Fibroblast of the aortic adventitia (primary cell): ENCODE data around the gene ANAPC10. TPM values are rescaled to one million over a fixed set of nuclear protein-coding genes. Genes with fewer than 3 reads are reported as not detected.

Source experiments
- DNase-seq: peaks from one replicate; pipeline ENCODE4 v3.0.0-alpha.2; 2010; ENCODE audit warnings: low read depth
- H3K4me3 ChIP-seq: 2 replicates; pipeline ENCODE4 v1.5.1; 2011; ENCODE audit warnings: low read depth, mild to moderate bottlenecking, control low read depth, low read length, moderate library complexity
- total RNA-seq: library from RNA; depleted of rRNA; stranded (reverse); fragments of >200 nt; gene quantifications from 2 replicates; pipeline ENCODE4 v1.2.3, GENCODE V29; 2012; ENCODE audit warnings: low replicate concordance
- TF ChIP-seq, protein P1 (sequence below): IDR thresholded peaks from 2 replicates; pipeline ENCODE4 v1.5.1; 2011; ENCODE audit warnings: mild to moderate bottlenecking, low read length, control low read depth, inconsistent platforms; ENCODE audit not compliant: insufficient read depth

The ANAPC10 gene
- total RNA-seq, 1 donor, result 33.0 TPM

- H3K4me3 ChIP-seq, result no peak overlapping the region
- TF ChIP-seq, protein P1, sequence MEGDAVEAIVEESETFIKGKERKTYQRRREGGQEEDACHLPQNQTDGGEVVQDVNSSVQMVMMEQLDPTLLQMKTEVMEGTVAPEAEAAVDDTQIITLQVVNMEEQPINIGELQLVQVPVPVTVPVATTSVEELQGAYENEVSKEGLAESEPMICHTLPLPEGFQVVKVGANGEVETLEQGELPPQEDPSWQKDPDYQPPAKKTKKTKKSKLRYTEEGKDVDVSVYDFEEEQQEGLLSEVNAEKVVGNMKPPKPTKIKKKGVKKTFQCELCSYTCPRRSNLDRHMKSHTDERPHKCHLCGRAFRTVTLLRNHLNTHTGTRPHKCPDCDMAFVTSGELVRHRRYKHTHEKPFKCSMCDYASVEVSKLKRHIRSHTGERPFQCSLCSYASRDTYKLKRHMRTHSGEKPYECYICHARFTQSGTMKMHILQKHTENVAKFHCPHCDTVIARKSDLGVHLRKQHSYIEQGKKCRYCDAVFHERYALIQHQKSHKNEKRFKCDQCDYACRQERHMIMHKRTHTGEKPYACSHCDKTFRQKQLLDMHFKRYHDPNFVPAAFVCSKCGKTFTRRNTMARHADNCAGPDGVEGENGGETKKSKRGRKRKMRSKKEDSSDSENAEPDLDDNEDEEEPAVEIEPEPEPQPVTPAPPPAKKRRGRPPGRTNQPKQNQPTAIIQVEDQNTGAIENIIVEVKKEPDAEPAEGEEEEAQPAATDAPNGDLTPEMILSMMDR, result no peak
- DNase-seq, result no peak
Measured at GRCh38 chr4:145125396-145125795, 27.4 kb upstream of the ANAPC10 start.

GRCh38 chr4:145108128-145108527 is 10.1 kb upstream of the ANAPC10 start:
- no peak for DNase-seq
- no peak overlapping the region for H3K4me3 ChIP-seq
- TF ChIP-seq, protein P1, result no peak

GRCh38 chr4:145107126-145107525 is 9.1 kb upstream of the ANAPC10 start:
- TF ChIP-seq, protein P1, result no peak
- no peak overlapping the region for H3K4me3 ChIP-seq
- DNase-seq, result no peak

- no peak for DNase-seq
- H3K4me3 ChIP-seq, result no peak overlapping the region
- TF ChIP-seq, protein P1, result no peak
Measured at GRCh38 chr4:145103496-145103895, 5.5 kb upstream of the ANAPC10 start.

DNA sequence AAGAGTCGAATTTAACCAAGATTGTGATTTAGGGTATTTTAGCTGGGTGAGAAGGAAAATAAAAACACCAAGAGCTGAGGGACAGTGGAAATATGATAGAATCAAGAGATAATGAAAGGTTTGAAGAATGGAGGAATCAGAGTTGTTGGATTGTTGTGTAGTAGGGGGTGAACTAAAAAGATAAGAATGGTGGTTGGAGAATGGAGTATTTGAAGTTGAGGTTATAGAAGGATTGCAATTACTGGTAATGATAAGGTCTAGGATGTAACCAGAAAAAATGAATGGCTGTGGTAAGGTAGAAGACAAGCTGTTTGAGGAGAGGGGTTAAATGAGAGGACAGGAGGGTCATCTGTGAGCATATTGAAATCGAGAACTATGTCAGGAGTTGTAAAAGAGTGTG is 4.6 kb upstream of the ANAPC10 start:
- TF ChIP-seq, protein P1, result no peak
- no peak overlapping the region for H3K4me3 ChIP-seq
- DNase-seq, result no peak

DNA sequence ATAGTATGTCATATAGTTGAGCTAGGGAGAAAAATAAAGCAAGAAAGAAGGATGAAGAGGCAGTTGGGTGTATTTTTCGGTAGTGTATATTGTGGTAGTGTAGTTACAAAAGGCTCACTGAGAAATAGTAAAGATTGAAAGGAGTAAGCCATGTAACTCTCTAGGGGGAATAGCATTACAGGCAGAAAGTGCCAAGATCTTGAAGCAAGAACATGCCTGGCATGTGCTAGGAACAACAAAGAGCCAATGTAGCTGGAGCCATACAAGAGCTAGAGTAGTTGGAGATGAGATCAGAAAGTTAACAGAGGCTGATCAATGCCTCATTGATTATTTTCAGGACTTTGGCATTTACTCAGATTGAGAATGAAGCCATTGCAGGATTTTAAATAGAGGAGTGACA is 3.1 kb upstream of the ANAPC10 start:
- peak; percentile 22 for DNase-seq
- H3K4me3 ChIP-seq, result no peak overlapping the region
- TF ChIP-seq, protein P1, result no peak

DNA sequence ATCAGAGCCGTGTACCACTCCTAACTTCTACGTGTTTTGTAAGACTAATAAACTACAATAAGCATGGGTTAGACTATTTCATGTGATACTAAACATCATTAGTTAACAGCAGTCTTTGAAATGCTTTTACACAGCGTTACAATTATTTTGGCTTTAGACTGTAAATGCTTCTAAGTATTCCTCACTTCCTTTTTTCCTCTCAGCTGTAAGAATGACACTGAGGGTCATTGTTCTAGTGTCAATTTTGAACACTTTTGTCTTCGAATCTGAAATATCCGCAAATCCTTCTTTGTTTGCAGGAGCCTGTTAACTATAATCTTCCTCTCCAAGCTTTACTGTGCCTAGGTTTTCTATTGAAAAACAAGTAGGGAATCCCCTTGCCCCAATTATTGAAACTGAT is 1.7 kb upstream of the ANAPC10 start:
- TF ChIP-seq, protein P1, result no peak
- DNase-seq, result peak; percentile 23
- H3K4me3 ChIP-seq, result peak overlapping the region; percentile 91
